ENCODE measurements around the gene SLC45A3.
"Not testable (repeated sequence)": the region's sequence is repeated elsewhere in the genome, so short reads cannot be mapped to it uniquely, and the experiment has no call there.

SLC45A3 gene

GRCh38 chr1:205680073-205680851 lies at the start of gene SLC45A3:
Gene SLC45A3 (minus strand): TSS chr1:205680509. CDS start chr1:205664656, 15,853 bp downstream.
- DNase-seq (ENCODE audit: low read depth) = no peak

GRCh38 chr1:205726619-205727125 lies 46.4 kb upstream of the SLC45A3 start:
- no peak for DNase-seq (ENCODE audit: low read depth)

- no peak for DNase-seq (ENCODE audit: low read depth)
Observed at GRCh38 chr1:205725514-205725913, 45.2 kb upstream of the SLC45A3 start.

GRCh38 chr1:205720740-205721139 lies 40.4 kb upstream of the SLC45A3 start:
- DNase-seq (ENCODE audit: low read depth) = not testable (repeated sequence)

GRCh38 chr1:205719762-205720161 lies 39.5 kb upstream of the SLC45A3 start:
- no peak for DNase-seq (ENCODE audit: low read depth)

GRCh38 chr1:205719015-205719414 lies 38.7 kb upstream of the SLC45A3 start:
- DNase-seq (ENCODE audit: low read depth) = no peak

GRCh38 chr1:205716371-205717132 lies 36.2 kb upstream of the SLC45A3 start:
- no peak for DNase-seq (ENCODE audit: low read depth)

- DNase-seq (ENCODE audit: low read depth) = no peak
Observed at GRCh38 chr1:205715628-205716027, 35.3 kb upstream of the SLC45A3 start.

- no peak for DNase-seq (ENCODE audit: low read depth)
Observed at GRCh38 chr1:205714906-205715246, 34.6 kb upstream of the SLC45A3 start.

- DNase-seq (ENCODE audit: low read depth) = no peak
Observed at GRCh38 chr1:205714190-205714905, 34.0 kb upstream of the SLC45A3 start.

GRCh38 chr1:205711105-205712048 lies 31.1 kb upstream of the SLC45A3 start:
- DNase-seq (ENCODE audit: low read depth) = peak; percentile 41

GRCh38 chr1:205710201-205711062 lies 30.1 kb upstream of the SLC45A3 start:
- DNase-seq (ENCODE audit: low read depth) = no peak

GRCh38 chr1:205709640-205710039 lies 29.3 kb upstream of the SLC45A3 start:
- no peak for DNase-seq (ENCODE audit: low read depth)

- DNase-seq (ENCODE audit: low read depth) = no peak
Observed at GRCh38 chr1:205709059-205709398, 28.7 kb upstream of the SLC45A3 start.

- DNase-seq (ENCODE audit: low read depth) = no peak
Observed at GRCh38 chr1:205706601-205707502, 26.5 kb upstream of the SLC45A3 start.

GRCh38 chr1:205704903-205705302 lies 24.6 kb upstream of the SLC45A3 start:
- no peak for DNase-seq (ENCODE audit: low read depth)

- DNase-seq (ENCODE audit: low read depth) = no peak
Observed at GRCh38 chr1:205703072-205703471, 22.8 kb upstream of the SLC45A3 start.

- DNase-seq (ENCODE audit: low read depth) = no peak
Observed at GRCh38 chr1:205701891-205702290, 21.6 kb upstream of the SLC45A3 start.

GRCh38 chr1:205701420-205701819 lies 21.1 kb upstream of the SLC45A3 start:
- no peak for DNase-seq (ENCODE audit: low read depth)

Measured in HS-27A (cell line).